ENCODE data around the gene PRM3. TPM values are rescaled to one million over a fixed set of nuclear protein-coding genes. Genes with fewer than 3 reads are reported as not detected.
A peak's percentile ranks its signal among the peaks of the same experiment; 100 is the strongest.

The PRM3 gene
- total RNA-seq, 1 donor from 2014 or later = not detected

DNA sequence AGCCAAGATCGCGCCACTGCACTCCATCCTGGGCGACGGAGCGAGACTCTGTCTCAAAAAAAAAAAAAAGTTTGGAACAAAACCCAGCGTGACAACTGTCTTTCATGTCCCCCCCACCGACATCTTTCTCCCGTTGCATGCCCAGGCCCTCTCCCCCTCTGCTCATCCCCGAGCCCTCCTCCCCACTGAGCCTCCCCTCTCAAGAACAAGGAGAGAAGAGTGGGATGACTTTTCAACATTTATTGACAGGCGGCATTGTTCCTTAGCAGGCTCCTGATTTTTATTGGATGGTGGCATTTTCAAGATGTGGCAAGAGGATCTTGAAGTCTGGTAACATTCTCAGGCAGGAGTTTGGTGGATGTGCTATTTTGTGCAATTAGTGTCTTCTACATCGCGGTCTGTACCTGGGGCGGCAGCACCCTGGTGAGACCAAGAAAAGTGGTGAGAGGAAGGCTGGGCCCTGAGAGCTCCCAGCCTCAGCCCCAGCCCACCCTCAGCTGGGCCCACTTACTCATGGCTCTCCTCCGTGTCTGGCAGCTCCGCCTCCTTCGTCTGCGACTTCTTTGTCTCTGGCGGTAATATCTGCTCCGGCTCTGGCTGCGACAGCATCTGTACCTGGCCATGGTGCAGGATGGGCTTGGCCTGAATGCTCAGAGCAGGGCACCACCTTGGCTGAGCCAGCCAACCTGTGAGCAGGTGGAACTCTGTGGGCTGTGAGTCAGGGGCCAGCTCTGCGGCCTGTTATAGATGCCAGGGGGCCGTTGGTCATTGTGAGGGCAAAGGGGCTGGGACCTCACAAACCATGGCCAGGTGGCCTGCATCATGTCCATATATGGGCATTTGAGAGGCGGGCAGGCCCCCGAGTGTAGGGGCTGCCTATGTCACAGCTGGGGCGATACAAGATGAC, 7.4 kb upstream of the PRM3 start, which contains the start of gene PRM1:
TSS of gene PRM1 (minus strand) at position 715 of the 907 bp plus-strand sequence. CDS start at position 623, 92 bp downstream.
- Mint-ChIP-seq H3K4me1 (no peaks in the 10 kb centered on the region), H3K36me3 (ENCODE audit: low read depth) (no peaks in the 10 kb centered on the region), H3K9me3 (no peaks in the 10 kb centered on the region), H3K27me3 (ENCODE audit: low read depth) (no peaks in the 10 kb centered on the region), H3K27ac (ENCODE audit: unreplicated experiment) (peak within 1 kb of the TSS; percentile 35), H3K4me3 (no peak within 1 kb of the TSS)
- TF ChIP-seq CTCF (conservative IDR thresholded peaks at IDR 0.05) = no peak
- no peak for DNase-seq (ENCODE audit: low read depth, low spot score)

DNA sequence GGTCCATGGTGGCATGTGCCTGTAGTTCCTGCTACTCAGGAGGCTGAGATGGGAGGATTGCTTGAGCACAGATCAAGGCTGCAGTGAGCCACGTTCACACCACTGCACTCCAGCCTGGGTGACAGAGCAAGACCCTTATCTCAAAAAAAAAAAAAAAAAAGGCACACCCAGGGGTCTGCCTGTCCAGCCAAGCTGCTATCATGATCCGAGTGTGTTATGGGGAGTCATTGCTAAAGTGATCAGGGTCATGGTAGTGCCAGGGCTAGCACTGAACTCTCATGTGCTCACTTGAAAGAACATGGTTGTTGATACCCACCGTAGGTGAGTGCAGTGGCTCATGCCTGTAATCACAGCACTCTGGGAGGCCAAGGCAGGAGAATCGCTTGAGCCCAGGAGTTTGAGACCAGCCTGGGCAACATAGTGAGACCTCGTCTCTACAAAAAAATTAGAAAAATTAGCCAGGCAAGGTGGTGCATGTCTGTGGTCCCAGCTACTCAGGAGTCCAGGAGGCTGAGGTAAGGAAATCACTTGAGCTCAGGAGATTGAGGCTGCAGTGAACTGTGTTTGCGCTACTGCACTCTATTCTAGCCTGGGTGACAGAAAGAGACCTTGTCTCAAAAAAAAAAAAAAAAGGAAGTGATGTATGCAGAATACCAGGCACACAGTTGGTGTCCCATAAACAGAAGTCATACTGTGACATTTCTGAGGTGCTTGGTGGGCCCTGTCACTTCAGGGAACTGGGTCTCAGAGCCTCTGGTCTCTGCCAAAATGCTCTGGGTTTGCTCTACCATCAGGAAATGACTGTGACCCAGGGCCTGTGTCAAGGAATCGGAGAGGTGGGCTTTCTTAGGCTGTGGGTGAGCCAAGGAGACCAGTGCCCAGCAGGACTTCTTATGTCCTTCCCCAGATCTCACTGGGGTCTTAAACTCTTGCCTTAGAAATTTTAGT, 5.5 kb upstream of the PRM3 start:
- no peaks in the 10 kb centered on the region for H3K9me3 Mint-ChIP-seq
- no peak overlapping the region for H3K4me3 Mint-ChIP-seq
- no peak for DNase-seq (ENCODE audit: low read depth, low spot score)
- no peak for TF ChIP-seq CTCF (conservative IDR thresholded peaks at IDR 0.05)
- peak overlapping the region; percentile 66 for H3K27ac Mint-ChIP-seq (ENCODE audit: unreplicated experiment)
- no peaks in the 10 kb centered on the region for H3K36me3 Mint-ChIP-seq (ENCODE audit: low read depth)
- peaks cover 9% of the 10 kb centered on the region for H3K4me1 Mint-ChIP-seq
- H3K27me3 Mint-ChIP-seq (ENCODE audit: low read depth) = no peaks in the 10 kb centered on the region

DNA sequence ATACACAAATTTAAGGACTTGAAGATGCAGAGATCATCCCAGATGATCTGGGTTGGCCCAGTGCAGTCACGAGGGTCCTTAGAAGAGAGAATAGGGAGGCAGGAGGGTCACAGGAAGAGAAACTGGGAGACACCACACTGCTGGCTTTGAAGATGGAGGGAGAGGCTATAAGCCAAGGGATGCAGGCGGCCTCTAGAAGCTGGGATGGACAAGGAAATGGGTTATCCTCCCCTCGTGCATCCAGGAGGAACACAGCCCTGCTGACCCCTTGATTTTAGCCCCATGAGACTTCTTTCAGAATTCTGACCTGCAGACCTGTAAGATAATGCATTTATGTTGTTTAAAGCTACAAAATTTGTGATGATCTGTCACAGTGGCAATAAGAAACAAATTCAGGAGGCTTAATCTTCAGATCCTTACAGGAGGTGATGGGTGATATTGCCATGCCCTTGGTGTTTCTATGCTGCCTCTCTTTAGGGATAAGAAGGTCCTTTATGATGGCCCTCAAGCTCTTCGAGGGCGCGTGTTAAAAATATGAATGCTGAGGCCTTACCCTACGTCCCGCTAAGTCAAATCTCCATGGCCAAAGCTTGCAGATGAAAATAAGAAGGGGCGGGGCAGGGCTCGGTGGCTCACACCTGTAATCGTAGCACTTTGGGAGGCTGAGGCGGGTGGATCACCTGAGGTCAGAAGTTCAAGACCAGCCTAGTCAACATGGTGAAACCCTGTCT, 4.3 kb upstream of the PRM3 start:
- Mint-ChIP-seq H3K4me3 (no peak overlapping the region), H3K9me3 (no peaks in the 10 kb centered on the region), H3K27ac (ENCODE audit: unreplicated experiment) (no peak overlapping the region), H3K4me1 (peaks cover 17% of the 10 kb centered on the region), H3K36me3 (ENCODE audit: low read depth) (no peaks in the 10 kb centered on the region), H3K27me3 (ENCODE audit: low read depth) (no peaks in the 10 kb centered on the region)
- TF ChIP-seq CTCF (conservative IDR thresholded peaks at IDR 0.05) = no peak
- DNase-seq (ENCODE audit: low read depth, low spot score) = no peak

- H3K27ac Mint-ChIP-seq (ENCODE audit: unreplicated experiment) = peak overlapping the region; percentile 51
Measured at GRCh38 chr16:11276896-11277593, 3.6 kb upstream of the PRM3 start.

More at GRCh38 chr16:11276896-11277593, 3.6 kb upstream of the PRM3 start:
- no peak for TF ChIP-seq CTCF (conservative IDR thresholded peaks at IDR 0.05)
- H3K27me3 Mint-ChIP-seq (ENCODE audit: low read depth) = no peaks in the 10 kb centered on the region
- DNase-seq (ENCODE audit: low read depth, low spot score) = no peak
- H3K4me3 Mint-ChIP-seq = no peak overlapping the region
- H3K36me3 Mint-ChIP-seq (ENCODE audit: low read depth) = no peaks in the 10 kb centered on the region
- no peaks in the 10 kb centered on the region for H3K9me3 Mint-ChIP-seq
- H3K4me1 Mint-ChIP-seq = peaks cover 17% of the 10 kb centered on the region
